Karpas-422 (cell line): ENCODE measurements around the gene S100A12. TPM values are rescaled to one million over a fixed set of nuclear protein-coding genes. Genes with fewer than 3 reads are reported as not detected.

Experiments used
- DNase-seq: peaks from one replicate; pipeline ENCODE4 v3.0.0-alpha.2; 2015
- H2AFZ ChIP-seq: fragments of 200-600 bp; sonication (generic); 2 replicates; pipeline ENCODE4 v1.6.1; 2014; ENCODE audit warnings: antibody characterized with exemption, low read length, mixed read lengths
- H3K27ac ChIP-seq: fragments of 200-600 bp; sonication (generic); 2 replicates; pipeline ENCODE4 v1.5.1; 2014; ENCODE audit warnings: mild to moderate bottlenecking, low read length, moderate library complexity
- H3K27me3 ChIP-seq: fragments of 200-600 bp; sonication (generic); 2 replicates; pipeline ENCODE4 v1.6.1; 2014; ENCODE audit warnings: low read length, mixed read lengths
- H3K36me3 ChIP-seq: fragments of 200-600 bp; sonication (generic); 2 replicates; pipeline ENCODE4 v1.6.1; 2014; ENCODE audit warnings: low read length, mixed read lengths; ENCODE audit not compliant: insufficient read depth
- H3K4me1 ChIP-seq: fragments of 200-600 bp; sonication (generic); 2 replicates; pipeline ENCODE4 v1.6.1; 2014; ENCODE audit warnings: mild to moderate bottlenecking, low read length, mixed read lengths
- H3K4me2 ChIP-seq: fragments of 200-600 bp; sonication (generic); 2 replicates; pipeline ENCODE4 v1.6.1; 2014; ENCODE audit warnings: low read length, low read depth, mild to moderate bottlenecking; ENCODE audit not compliant: poor library complexity, severe bottlenecking
- H3K4me3 ChIP-seq: fragments of 200-600 bp; sonication (generic); 2 replicates; pipeline ENCODE4 v1.5.1; 2014; ENCODE audit warnings: mild to moderate bottlenecking, antibody characterized with exemption, low read length, mixed read lengths
- H3K79me2 ChIP-seq: fragments of 200-600 bp; sonication (generic); 2 replicates; pipeline ENCODE4 v1.6.1; 2014; ENCODE audit warnings: mild to moderate bottlenecking, low read length, mixed read lengths
- H3K9ac ChIP-seq: fragments of 200-600 bp; sonication (generic); 2 replicates; pipeline ENCODE4 v1.6.0; 2014; ENCODE audit warnings: low read length
- H3K9me2 ChIP-seq: fragments of 200-600 bp; sonication (generic), shearing (Covaris generic); replicated peaks from 2 replicates; pipeline ENCODE4 v1.6.0; 2014; ENCODE audit warnings: mild to moderate bottlenecking, low read length, moderate library complexity; ENCODE audit not compliant: insufficient read depth
- H3K9me3 ChIP-seq: fragments of 300-700, 200-600 bp; sonication (generic); 2 replicates; pipeline ENCODE4 v1.6.1; 2014; ENCODE audit warnings: low read length, mixed read lengths
- H4K20me1 ChIP-seq: fragments of 200-600 bp; sonication (generic); 2 replicates; pipeline ENCODE4 v1.6.1; 2014; ENCODE audit warnings: mild to moderate bottlenecking, antibody characterized with exemption, low read length, low read depth; ENCODE audit not compliant: insufficient read depth
- total RNA-seq: library from RNA; depleted of rRNA; stranded (reverse); fragments of >200 nt; shearing (Covaris generic); gene quantifications from 2 replicates; pipeline ENCODE4 v1.2.3, GENCODE V29; 2014; ENCODE audit warnings: low replicate concordance

The S100A12 gene
- total RNA-seq, 1 experiment from 2014 or later = not detected

DNA sequence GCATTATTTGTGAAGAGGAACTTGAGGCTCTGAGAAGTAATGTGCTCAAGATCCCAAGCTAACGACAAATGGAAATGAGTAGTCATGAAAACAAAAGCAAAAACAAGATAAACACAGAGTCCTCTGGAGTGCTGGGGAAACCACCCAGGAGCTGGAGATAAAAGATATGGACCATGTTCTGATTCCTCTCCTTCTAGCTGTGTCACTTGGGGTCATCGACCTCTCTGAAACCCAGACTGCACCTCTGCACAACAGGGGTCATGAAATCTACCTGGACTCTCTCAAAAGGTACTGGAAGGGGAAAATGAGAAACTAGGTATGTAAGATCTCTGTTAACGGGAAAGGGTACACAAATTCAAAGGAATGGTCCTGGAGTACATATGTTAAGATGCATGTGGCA lies 33.2 kb downstream of the S100A12 start:
- H3K9ac ChIP-seq = no peak overlapping the region
- H3K4me3 ChIP-seq = no peak overlapping the region
- no peak overlapping the region for H3K4me2 ChIP-seq
- H3K9me3 ChIP-seq = no peaks in the 10 kb centered on the region
- H3K36me3 ChIP-seq = no peaks in the 10 kb centered on the region
- no peaks in the 10 kb centered on the region for H3K9me2 ChIP-seq
- H3K27me3 ChIP-seq = no peaks in the 10 kb centered on the region
- H4K20me1 ChIP-seq = no peaks in the 10 kb centered on the region
- DNase-seq = no peak
- H2AFZ ChIP-seq = no peak overlapping the region
- H3K4me1 ChIP-seq = peaks cover 2% of the 10 kb centered on the region; the same call in 1 of the 2 replicates
- no peak overlapping the region for H3K27ac ChIP-seq
- no peaks in the 10 kb centered on the region for H3K79me2 ChIP-seq

DNA sequence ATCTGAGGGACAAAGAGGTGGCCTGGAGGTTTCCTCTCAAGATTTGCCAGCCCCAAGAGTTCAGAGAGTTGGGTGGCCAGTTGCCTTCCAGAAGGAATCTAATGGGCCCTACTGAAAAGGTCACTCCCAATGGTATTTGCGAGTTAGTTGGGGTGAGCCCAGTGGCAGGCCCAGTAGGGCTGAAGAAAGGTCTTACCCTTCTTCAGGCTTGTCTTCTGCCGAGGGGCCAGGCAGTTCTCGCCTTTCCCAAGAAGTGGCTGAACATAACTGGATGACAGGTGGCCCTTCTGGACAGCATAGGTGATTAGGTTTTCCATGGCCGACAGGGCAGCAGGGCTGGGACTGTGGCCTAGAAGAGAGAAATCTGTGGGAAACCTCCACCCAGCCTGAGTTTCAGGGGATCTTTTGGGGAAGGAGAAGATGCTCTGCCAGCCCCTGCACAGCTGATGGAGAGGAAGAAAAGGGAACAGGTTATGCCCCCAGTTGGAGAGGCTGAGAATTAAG lies 33.9 kb downstream of the S100A12 start:
- H3K4me1 ChIP-seq = peaks cover 2% of the 10 kb centered on the region; the same call in 1 of the 2 replicates

GRCh38 chr1:153340356-153340755 lies 35.1 kb downstream of the S100A12 start:
- H3K4me3 ChIP-seq = no peak overlapping the region
- H2AFZ ChIP-seq = no peak overlapping the region
- no peak overlapping the region for H3K27ac ChIP-seq
- no peak overlapping the region for H3K9ac ChIP-seq
- H3K27me3 ChIP-seq = no peaks in the 10 kb centered on the region; the same call in 1 of the 2 replicates
- no peak for DNase-seq
- H3K4me1 ChIP-seq = no peaks in the 10 kb centered on the region
- H3K4me2 ChIP-seq = no peak overlapping the region
- no peaks in the 10 kb centered on the region for H4K20me1 ChIP-seq
- no peaks in the 10 kb centered on the region for H3K9me3 ChIP-seq
- no peaks in the 10 kb centered on the region for H3K9me2 ChIP-seq
- no peaks in the 10 kb centered on the region for H3K36me3 ChIP-seq
- H3K79me2 ChIP-seq = no peaks in the 10 kb centered on the region

More for the DNA sequence above, 33.9 kb downstream of the S100A12 start:
- Histone ChIP-seq H4K20me1 (no peaks in the 10 kb centered on the region), H3K9me3 (no peaks in the 10 kb centered on the region), H3K79me2 (no peaks in the 10 kb centered on the region), H3K27me3 (no peaks in the 10 kb centered on the region; the same call in 1 of the 2 replicates), H3K4me3 (no peak overlapping the region), H3K27ac (no peak overlapping the region), H3K9me2 (no peaks in the 10 kb centered on the region), H3K9ac (no peak overlapping the region), H3K36me3 (no peaks in the 10 kb centered on the region), H2AFZ (no peak overlapping the region), H3K4me2 (no peak overlapping the region)
- DNase-seq = no peak

GRCh38 chr1:153339802-153340201 lies 35.6 kb downstream of the S100A12 start:
- Histone ChIP-seq H2AFZ (no peak overlapping the region), H3K27ac (no peak overlapping the region), H3K9me3 (no peaks in the 10 kb centered on the region), H3K4me2 (no peak overlapping the region), H3K4me1 (no peaks in the 10 kb centered on the region), H3K9ac (no peak overlapping the region), H3K9me2 (no peaks in the 10 kb centered on the region), H3K4me3 (no peak overlapping the region), H3K79me2 (no peaks in the 10 kb centered on the region), H4K20me1 (no peaks in the 10 kb centered on the region), H3K36me3 (no peaks in the 10 kb centered on the region), H3K27me3 (no peaks in the 10 kb centered on the region; the same call in 1 of the 2 replicates)
- no peak for DNase-seq

DNA sequence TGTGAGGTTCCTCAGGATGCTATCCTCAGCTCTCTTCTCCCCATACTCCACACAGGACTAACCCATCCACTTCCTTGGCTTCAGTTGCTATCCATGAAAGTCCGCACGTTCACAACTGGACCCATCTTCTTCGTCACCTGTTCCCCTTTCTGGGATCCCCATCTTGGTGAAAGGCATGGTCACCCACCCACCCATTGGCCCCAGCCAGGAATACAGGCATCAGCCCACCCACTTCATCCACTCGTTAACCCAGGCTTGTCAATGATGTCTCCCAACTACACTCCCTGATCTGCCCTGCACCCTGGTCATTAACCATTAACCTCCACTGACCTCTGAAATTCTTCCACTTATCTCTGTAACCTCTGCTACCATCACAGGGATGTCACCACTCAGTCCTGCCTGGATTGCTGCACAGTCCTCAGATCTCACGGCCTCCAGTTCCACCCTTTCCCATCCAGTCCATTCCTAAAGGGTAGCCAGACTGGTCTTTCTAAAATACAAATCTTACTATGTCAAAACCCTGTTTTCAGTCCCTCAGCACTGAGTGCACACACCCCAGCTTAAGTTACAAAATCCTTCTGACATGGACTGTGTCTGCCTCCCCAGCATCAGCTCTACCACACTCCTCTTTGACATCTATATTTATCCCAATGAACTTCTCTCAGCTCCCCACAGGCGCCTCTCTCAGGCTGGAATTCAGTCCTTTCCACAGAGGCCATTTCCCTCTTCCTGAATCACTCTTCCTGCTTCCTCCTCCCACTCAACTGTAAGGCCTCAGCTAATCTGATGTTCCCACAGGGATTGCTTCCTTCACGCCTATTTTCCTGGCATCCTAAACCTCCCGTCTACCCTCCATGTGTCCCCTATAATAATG lies 37.2 kb downstream of the S100A12 start:
- Histone ChIP-seq H3K36me3 (no peaks in the 10 kb centered on the region), H3K4me2 (no peak overlapping the region), H3K9me3 (no peaks in the 10 kb centered on the region), H3K79me2 (no peaks in the 10 kb centered on the region), H4K20me1 (no peaks in the 10 kb centered on the region), H3K4me3 (no peak overlapping the region), H3K9ac (no peak overlapping the region), H3K27me3 (no peaks in the 10 kb centered on the region; the same call in 1 of the 2 replicates), H2AFZ (no peak overlapping the region), H3K9me2 (no peaks in the 10 kb centered on the region), H3K27ac (no peak overlapping the region), H3K4me1 (no peaks in the 10 kb centered on the region)
- no peak for DNase-seq

DNA sequence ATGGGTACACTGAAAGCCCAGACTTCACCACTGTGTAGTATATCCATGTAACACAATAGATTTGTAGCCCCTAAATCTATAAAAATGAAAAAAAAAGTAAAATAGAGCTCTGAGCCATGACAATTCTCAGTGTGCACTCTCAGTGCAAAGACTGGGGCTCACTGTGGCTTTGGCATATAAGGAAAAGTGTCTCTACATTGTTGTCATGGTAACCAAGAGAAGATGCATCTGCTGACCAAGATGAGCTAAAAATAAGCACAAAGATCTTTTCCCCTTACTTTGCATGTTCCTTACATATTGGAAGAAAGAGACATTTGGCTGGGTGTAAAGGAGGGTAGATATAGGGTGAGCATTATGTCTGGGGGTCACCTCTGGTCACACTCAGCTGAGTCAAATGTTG lies 38.8 kb downstream of the S100A12 start:
- no peak for DNase-seq

DNA sequence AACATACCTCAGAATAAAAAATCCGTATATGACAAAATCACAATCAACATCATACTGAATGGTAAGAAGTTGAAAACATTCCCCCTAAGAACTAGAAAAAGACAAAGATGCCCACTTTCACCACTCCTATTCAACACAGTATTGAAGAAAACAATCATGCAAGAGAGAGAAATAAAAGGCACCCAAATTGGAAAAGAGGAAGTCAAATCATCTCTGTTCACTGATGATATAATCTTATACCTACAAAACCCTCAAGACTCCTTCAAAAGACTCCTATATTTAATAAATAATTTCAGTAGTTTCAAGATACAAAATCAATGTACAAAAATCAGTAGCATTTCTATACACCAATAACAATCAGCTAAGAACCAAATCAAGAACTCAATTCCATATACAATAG lies 41.5 kb downstream of the S100A12 start:
- Histone ChIP-seq H3K4me1 (no peaks in the 10 kb centered on the region), H3K4me2 (no peak overlapping the region), H3K9me2 (no peaks in the 10 kb centered on the region), H3K4me3 (no peak overlapping the region), H3K36me3 (no peaks in the 10 kb centered on the region), H4K20me1 (no peaks in the 10 kb centered on the region), H3K79me2 (no peaks in the 10 kb centered on the region), H3K27me3 (peaks cover 5% of the 10 kb centered on the region; the same call in 1 of the 2 replicates), H3K9me3 (no peaks in the 10 kb centered on the region), H3K9ac (no peak overlapping the region), H2AFZ (no peak overlapping the region), H3K27ac (no peak overlapping the region)
- no peak for DNase-seq

More for the DNA sequence above, 38.8 kb downstream of the S100A12 start:
- no peak overlapping the region for H3K27ac ChIP-seq
- H3K36me3 ChIP-seq = no peaks in the 10 kb centered on the region
- H4K20me1 ChIP-seq = no peaks in the 10 kb centered on the region
- no peaks in the 10 kb centered on the region for H3K79me2 ChIP-seq
- H2AFZ ChIP-seq = no peak overlapping the region
- no peak overlapping the region for H3K4me3 ChIP-seq
- no peak overlapping the region for H3K4me2 ChIP-seq
- no peaks in the 10 kb centered on the region for H3K9me2 ChIP-seq
- H3K9me3 ChIP-seq = no peaks in the 10 kb centered on the region
- H3K4me1 ChIP-seq = no peaks in the 10 kb centered on the region
- H3K9ac ChIP-seq = no peak overlapping the region
- H3K27me3 ChIP-seq = no peaks in the 10 kb centered on the region; the same call in 1 of the 2 replicates

DNA sequence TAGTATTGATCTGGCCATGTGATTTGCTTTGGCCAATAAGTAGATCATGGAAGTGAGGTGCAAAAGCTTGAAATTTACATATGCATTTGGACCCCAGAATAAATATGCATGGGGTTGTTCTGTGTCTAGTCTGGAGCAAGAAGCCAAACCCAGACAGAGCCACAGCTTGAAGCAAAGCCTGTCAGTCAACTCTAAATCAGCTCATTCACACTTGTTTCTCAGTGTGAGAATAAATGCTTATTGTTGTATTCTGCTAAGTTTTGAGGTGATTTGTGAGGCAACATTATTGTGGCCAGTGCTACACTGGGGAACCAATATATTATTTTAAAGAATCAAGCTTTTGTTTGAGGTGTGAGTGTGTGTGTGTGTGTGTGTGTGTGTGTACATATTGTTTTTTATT lies 50.5 kb downstream of the S100A12 start:
- DNase-seq = no peak
- Histone ChIP-seq H3K9me2 (no peaks in the 10 kb centered on the region), H2AFZ (no peak overlapping the region), H3K4me2 (no peak overlapping the region), H3K9ac (no peak overlapping the region), H3K79me2 (no peaks in the 10 kb centered on the region), H3K9me3 (no peaks in the 10 kb centered on the region), H4K20me1 (no peaks in the 10 kb centered on the region), H3K27me3 (0 out of 2 replicates have a peak, but pooled peaks cover 2% of the 10 kb centered on the region), H3K4me3 (no peak overlapping the region), H3K4me1 (no peaks in the 10 kb centered on the region), H3K27ac (no peak overlapping the region), H3K36me3 (no peaks in the 10 kb centered on the region)
